K562 (cell line): ENCODE results near the gene SPINT1. TPM values are rescaled to one million over a fixed set of nuclear protein-coding genes. Genes with fewer than 3 reads are reported as not detected.
A peak's percentile ranks its signal among the peaks of the same experiment; 100 is the strongest.

Experiments used
- ATAC-seq: fragments of 200-7000 bp; cut with Tn5 transposase; 3 replicates; pipeline ENCODE4 v1.9.1; 2020; ENCODE audit warnings: moderate library complexity
- BruUV-seq: library from RNA; stranded (reverse); fragments of 400-500 nt; replicated peaks from 2 replicates; lab custom pipeline; 2021; lab: Mats Ljungman, UMichigan
- CTCF ChIA-PET: fragments of 300-600 bp; formaldehyde crosslinking; extraction: SDS; loops from one replicate; lab custom pipeline; 2021; ENCODE audit warnings: low intra/inter-chr PET ratio; lab: Yijun Ruan, JAX
- POLR2A ChIA-PET: fragments of 300-600, 350-650 bp; sonication (Branson Sonifier 250); formaldehyde crosslinking; extraction: SDS; loops from one replicate; lab custom pipeline; 2021; ENCODE audit warnings: antibody characterized with exemption, inconsistent platforms; lab: Yijun Ruan, JAX
- DNase-seq, 4 experiments: peaks; one replicate each; pipeline versions ENCODE4 v3.0.0 to v3.0.0-alpha.2; 2011 to 2018; ENCODE audit warnings: low spot score in 3 of 4, mixed read lengths in 3 of 4; ENCODE audit errors: extremely low read depth in 1 of 4
- FAIRE-seq: peaks from 2 replicates; lab custom pipeline; 2011; peaks lifted over from hg19 to GRCh38; lab: Jason Lieb, UNC
- H2AFZ ChIP-seq: 2 replicates; pipeline ENCODE4 v1.6.0; 2011; ENCODE audit warnings: low read depth, low read length, control low read depth, inconsistent platforms
- H3K27ac ChIP-seq: fragments of 200-600 bp; 3 replicates; pipeline ENCODE4 v1.8.0; 2011; ENCODE audit warnings: low read depth, mild to moderate bottlenecking, control low read depth, inconsistent platforms, low read length, moderate library complexity, mixed read lengths; ENCODE audit errors: extremely low read depth
- H3K27me3 ChIP-seq, 2 experiments: fragments of 300-600 bp in 1 of 2; 2 replicates in 1 of 2; 3 replicates in 1 of 2; pipeline versions ENCODE4 v1.6.0 to v1.8.0; 2011; ENCODE audit warnings: inconsistent platforms in 2 of 2, low read length in 2 of 2, mild to moderate bottlenecking in 1 of 2, mixed read lengths in 1 of 2, moderate library complexity in 1 of 2; ENCODE audit not compliant: control insufficient read depth in 2 of 2, insufficient read depth in 2 of 2
- H3K36me3 ChIP-seq: fragments of 300-600 bp; 3 replicates; pipeline ENCODE4 v1.8.0; 2011; ENCODE audit warnings: mild to moderate bottlenecking, low read length, inconsistent platforms; ENCODE audit not compliant: control insufficient read depth, insufficient read depth
- H3K4me1 ChIP-seq, 2 experiments: fragments of 200-600 bp in 1 of 2; replicated peaks in 1 of 2; 2 replicates in 1 of 2; 3 replicates in 1 of 2; pipeline versions ENCODE4 v1.5.1 to v1.8.0; 2011; ENCODE audit warnings: inconsistent platforms in 2 of 2, low read length in 2 of 2, mild to moderate bottlenecking in 1 of 2, mixed read lengths in 1 of 2, moderate library complexity in 1 of 2; ENCODE audit not compliant: control insufficient read depth in 2 of 2, insufficient read depth in 2 of 2
- H3K4me2 ChIP-seq: 2 replicates; pipeline ENCODE4 v1.6.1; 2011; ENCODE audit warnings: low read length, control low read depth, inconsistent platforms, mixed read lengths; ENCODE audit not compliant: insufficient read depth
- H3K4me3 ChIP-seq: fragments of 200-600 bp; sonication (generic), shearing (Covaris generic); 2 replicates; pipeline ENCODE4 v1.5.1; 2016; ENCODE audit warnings: control low read depth, inconsistent platforms
- H3K79me2 ChIP-seq: fragments of 200-600 bp; 3 replicates; pipeline ENCODE4 v1.8.0; 2011; ENCODE audit warnings: low read length, inconsistent platforms; ENCODE audit not compliant: control insufficient read depth, insufficient read depth
- H3K9ac ChIP-seq, 2 experiments: 2 replicates each; pipeline versions ENCODE4 v1.6.0 to v1.6.1; 2011; ENCODE audit warnings: low read depth in 2 of 2, low read length in 2 of 2, control low read depth in 1 of 2, inconsistent platforms in 1 of 2, mild to moderate bottlenecking in 1 of 2, mixed read lengths in 1 of 2; ENCODE audit not compliant: insufficient read depth in 1 of 2
- H3K9me1 ChIP-seq: one replicate; pipeline ENCODE4 v1.6.0; 2011; ENCODE audit warnings: inconsistent platforms, mild to moderate bottlenecking, low read length, moderate library complexity; ENCODE audit not compliant: control insufficient read depth, insufficient read depth
- H3K9me3 ChIP-seq: replicated peaks from 2 replicates; pipeline ENCODE4 v1.5.1; 2011; ENCODE audit warnings: low read depth, low read length, inconsistent platforms; ENCODE audit not compliant: control insufficient read depth, insufficient read depth
- H4K20me1 ChIP-seq: replicated peaks from 2 replicates; pipeline ENCODE4 v1.6.1; 2011; ENCODE audit warnings: low read length, inconsistent platforms, mixed read lengths; ENCODE audit not compliant: control insufficient read depth, insufficient read depth
- POLR2G ChIP-seq: fragments of 200-400 bp; formaldehyde crosslinking; IDR thresholded peaks from 2 replicates; pipeline ENCODE4 v1.6.1; 2017; ENCODE audit warnings: low read depth, mild to moderate bottlenecking, antibody characterized with exemption, low read length, moderate library complexity
- POLR2H ChIP-seq: IDR thresholded peaks from 2 replicates; pipeline ENCODE4 v1.6.1; 2016; ENCODE audit warnings: missing genetic modification characterization, low read depth, mild to moderate bottlenecking, control low read depth, missing compliant biosample characterization, moderate library complexity
- RBFOX2 ChIP-seq: fragments of 200-400 bp; formaldehyde crosslinking; IDR thresholded peaks from 2 replicates; pipeline ENCODE4 v1.6.1; 2017; ENCODE audit warnings: low read depth, mild to moderate bottlenecking, low read length, moderate library complexity
- WGBS: fragments of 100-300 bp; shearing (Covaris generic); methylation state at CpG from one replicate; pipeline ENCODE4 v1.1.6; 2016; ENCODE audit warnings: low coverage, mixed read lengths; ENCODE audit not compliant: insufficient coverage; ENCODE audit errors: missing lambda C conversion rate; 5-methylcytosine and 5-hydroxymethylcytosine counted together
- in situ Hi-C: fragments of 300-500 bp; cut with MboI; formaldehyde crosslinking; loops from 4 replicates; pipeline ENCODE4 v1.15.0; 2018; ENCODE audit warnings: inconsistent platforms, mixed read lengths
- intact Hi-C: fragments of 100-400 bp; cut with micrococcal nuclease; formaldehyde crosslinking; loops from 2 replicates; pipeline ENCODE4 v1.14.2; 2022
- polyA plus RNA-seq, 8 experiments: library from polyadenylated mRNA; depleted of rRNA in 4 of 8; stranded (reverse) in 5 of 8; unstranded in 3 of 8; fragments of >200 nt; fragmentation: Nextera tagmentation in 2 of 8; fragmentation: Illumina TruSeq in 1 of 8; extraction: Ambion mirVana in 2 of 8; extraction: Trizol in 1 of 8; gene quantifications; 2 replicates each; pipeline versions ENCODE4 v1.2.1 to v1.2.3, GENCODE V29; 2011 to 2014; ENCODE audit warnings: inconsistent platforms in 1 of 8, missing spikeins in 1 of 8
- total RNA-seq, 7 experiments: library from RNA; depleted of rRNA in 6 of 7; stranded (reverse); fragments of >200 nt in 6 of 7; fragmentation: Illumina TruSeq in 2 of 7; extraction: Trizol in 2 of 7; gene quantifications; 2 replicates each; pipeline versions ENCODE4 v1.2.1 to v1.2.3, GENCODE V29; 2011 to 2021; ENCODE audit warnings: low replicate concordance in 1 of 7

The SPINT1 gene
- total and polyA plus RNA-seq, 9 of the 15 experiments (the other 6 are each of a cell fraction or from before 2014, with no cell fraction given) = 0.78 to 4.5 (median 1.5) TPM

GRCh38 chr15:40900256-40901052 is 56.6 kb downstream of the SPINT1 start:
- H2AFZ ChIP-seq = no peak overlapping the region
- POLR2A ChIA-PET = interaction anchor here (0.7 kb wide), 1 partner anchor 9 kb away, joined by 3 read pairs; no protein-coding TSS in a partner anchor
- TF ChIP-seq POLR2H (tag) (no peak), POLR2G (0 out of 2 replicates have a peak, but pooled peaks have one; percentile 25), RBFOX2 (peak; percentile 41; the same call in 1 of the 2 replicates)
- TF ChIP-seq, all 486 proteins: peak for 2
- intact Hi-C loops = no loop called here
- H3K36me3 ChIP-seq = peaks cover 71% of the 10 kb centered on the region; the same call in 2 of the 3 replicates
- no peak overlapping the region for H3K27ac ChIP-seq
- H3K27me3 ChIP-seq = no peaks in the 10 kb centered on the region
- BruUV-seq = no TSS peak
- no peaks in the 10 kb centered on the region for H3K9me3 ChIP-seq
- no peak for DNase-seq
- in situ Hi-C loops = no loop called here
- ATAC-seq = no peak
- no peak overlapping the region for H3K4me3 ChIP-seq
- no peak for FAIRE-seq
- H3K9ac ChIP-seq = peak overlapping the region in 1 of 2 experiments; percentile 48; a peak in 1 of 4 replicates
- CTCF ChIA-PET = interaction anchor here (0.7 kb wide), 1 partner anchor 202 kb away, joined by 4 read pairs; no protein-coding TSS in a partner anchor
- H4K20me1 ChIP-seq = peaks cover 25% of the 10 kb centered on the region; the same call in 1 of the 2 replicates
- peaks cover 8% of the 10 kb centered on the region for H3K79me2 ChIP-seq
- peaks cover 4 to 20% of the 10 kb centered on the region in 2 experiments; a peak in 4 of 5 replicates for H3K4me1 ChIP-seq
- 94% methylated on average over 30 of the region's 36 CpGs for WGBS
- no peaks in the 10 kb centered on the region for H3K9me1 ChIP-seq
- H3K4me2 ChIP-seq = no peak overlapping the region
